Stomach smooth muscle (tissue), 2 donors: ENCODE results near the gene KCNMB1.
A peak's percentile ranks its signal among the peaks of the same experiment; 100 is the strongest.

Source experiments
- H3K27ac ChIP-seq: one replicate; pipeline ENCODE4 v1.7.0; 2013; ENCODE audit warnings: mild to moderate bottlenecking, low read length, inconsistent platforms
- H3K27me3 ChIP-seq, 2 donors: one replicate each; pipeline ENCODE4 v1.7.0; 2013; ENCODE audit warnings: low read length in 2 of 2; ENCODE audit not compliant: insufficient read depth in 2 of 2, control insufficient read depth in 1 of 2
- H3K36me3 ChIP-seq, 2 donors: one replicate each; pipeline ENCODE4 v1.7.0; 2013; ENCODE audit warnings: low read length in 2 of 2; ENCODE audit not compliant: control insufficient read depth in 2 of 2, insufficient read depth in 2 of 2
- H3K4me1 ChIP-seq: one replicate; pipeline ENCODE4 v1.7.0; 2013; ENCODE audit warnings: low read length; ENCODE audit not compliant: control insufficient read depth, insufficient read depth
- H3K4me3 ChIP-seq, 2 donors: one replicate each; pipeline ENCODE4 v1.7.0; 2013; ENCODE audit warnings: low read length in 2 of 2
- H3K9ac ChIP-seq, 2 donors: one replicate each; pipeline ENCODE4 v1.7.0; 2013; ENCODE audit warnings: low read length in 2 of 2, mild to moderate bottlenecking in 1 of 2
- H3K9me3 ChIP-seq, 2 donors: one replicate each; pipeline ENCODE4 v1.7.0; 2013; ENCODE audit warnings: low read length in 2 of 2; ENCODE audit not compliant: control insufficient read depth in 2 of 2
- donor health status: healthy.
- donor health status: Pancreatic carcinoma.

KCNMB1 gene

GRCh38 chr5:170388818-170389549, at the start of gene KCNMB1:
TSS of gene KCNMB1 (minus strand) at chr5:170389367. CDS start at chr5:170385447, 3,920 bp downstream.
- Histone ChIP-seq H3K4me3 (peak within 1 kb of the TSS; percentile 72 to 87), H3K9ac (peak within 1 kb of the TSS; percentile 88 to 99)

GRCh38 chr5:170438581-170438980, 49.4 kb upstream of the KCNMB1 start:
- Histone ChIP-seq H3K27ac (no peak overlapping the region), H3K9ac (no peak overlapping the region), H3K9me3 (no peaks in the 10 kb centered on the region), H3K36me3 (no peaks in the 10 kb centered on the region), H3K27me3 (peaks cover 0 to 6% of the 10 kb centered on the region in 2 donors), H3K4me1 (peaks cover 3% of the 10 kb centered on the region), H3K4me3 (no peak overlapping the region)

More at GRCh38 chr5:170388818-170389549, at the start of gene KCNMB1:
- Histone ChIP-seq H3K27ac (peak within 1 kb of the TSS; percentile 97), H3K4me1 (peaks cover 67% of the 10 kb centered on the region), H3K9me3 (no peaks in the 10 kb centered on the region), H3K36me3 (peaks cover 9 to 11% of the 10 kb centered on the region in 2 donors), H3K27me3 (no peaks in the 10 kb centered on the region)

GRCh38 chr5:170437621-170438375, 48.6 kb upstream of the KCNMB1 start:
- Histone ChIP-seq H3K27ac (no peak overlapping the region), H3K9ac (no peak overlapping the region), H3K4me3 (no peak overlapping the region), H3K36me3 (no peaks in the 10 kb centered on the region), H3K9me3 (no peaks in the 10 kb centered on the region), H3K4me1 (peaks cover 3% of the 10 kb centered on the region), H3K27me3 (peaks cover 0 to 8% of the 10 kb centered on the region in 2 donors)

- H3K27me3 ChIP-seq: peaks cover 4 to 12% of the 10 kb centered on the region in 2 donors
- peaks cover 3% of the 10 kb centered on the region for H3K4me1 ChIP-seq
- H3K9me3 ChIP-seq: no peaks in the 10 kb centered on the region
- no peaks in the 10 kb centered on the region for H3K36me3 ChIP-seq
- no peak overlapping the region for H3K27ac ChIP-seq
- no peak overlapping the region for H3K9ac ChIP-seq
- H3K4me3 ChIP-seq: no peak overlapping the region
These were observed 47.2 kb upstream of the KCNMB1 start for GRCh38 chr5:170436335-170436734.

- H3K4me1 ChIP-seq: peaks cover 3% of the 10 kb centered on the region
- peaks cover 15 to 21% of the 10 kb centered on the region in 2 donors for H3K27me3 ChIP-seq
- no peak overlapping the region for H3K9ac ChIP-seq
- H3K36me3 ChIP-seq: no peaks in the 10 kb centered on the region
- H3K4me3 ChIP-seq: no peak overlapping the region
- H3K27ac ChIP-seq: no peak overlapping the region
- no peaks in the 10 kb centered on the region for H3K9me3 ChIP-seq
These were observed 45.9 kb upstream of the KCNMB1 start for GRCh38 chr5:170434966-170435605.

GRCh38 chr5:170432669-170433068, 43.5 kb upstream of the KCNMB1 start:
- peaks cover 19 to 20% of the 10 kb centered on the region in 2 donors for H3K27me3 ChIP-seq
- no peak overlapping the region for H3K4me3 ChIP-seq
- no peaks in the 10 kb centered on the region for H3K9me3 ChIP-seq
- H3K27ac ChIP-seq: no peak overlapping the region
- H3K4me1 ChIP-seq: peaks cover 3% of the 10 kb centered on the region
- no peak overlapping the region for H3K9ac ChIP-seq
- no peaks in the 10 kb centered on the region for H3K36me3 ChIP-seq

GRCh38 chr5:170431571-170431970, 42.4 kb upstream of the KCNMB1 start:
- no peaks in the 10 kb centered on the region for H3K9me3 ChIP-seq
- H3K36me3 ChIP-seq: no peaks in the 10 kb centered on the region
- H3K27me3 ChIP-seq: peaks cover 19 to 20% of the 10 kb centered on the region in 2 donors
- H3K4me3 ChIP-seq: no peak overlapping the region
- no peak overlapping the region for H3K27ac ChIP-seq
- H3K9ac ChIP-seq: no peak overlapping the region
- peaks cover 5% of the 10 kb centered on the region for H3K4me1 ChIP-seq

GRCh38 chr5:170430866-170431437, 41.8 kb upstream of the KCNMB1 start:
- H3K9ac ChIP-seq: no peak overlapping the region

GRCh38 chr5:170430256-170430655, 41.1 kb upstream of the KCNMB1 start:
- Histone ChIP-seq H3K27me3 (peaks cover 17 to 20% of the 10 kb centered on the region in 2 donors), H3K9ac (no peak overlapping the region), H3K9me3 (no peaks in the 10 kb centered on the region), H3K4me3 (no peak overlapping the region), H3K36me3 (no peaks in the 10 kb centered on the region), H3K27ac (no peak overlapping the region), H3K4me1 (peaks cover 6% of the 10 kb centered on the region)

More at GRCh38 chr5:170430866-170431437, 41.8 kb upstream of the KCNMB1 start:
- H3K4me3 ChIP-seq: no peak overlapping the region
- no peak overlapping the region for H3K27ac ChIP-seq
- no peaks in the 10 kb centered on the region for H3K9me3 ChIP-seq
- peaks cover 5% of the 10 kb centered on the region for H3K4me1 ChIP-seq
- no peaks in the 10 kb centered on the region for H3K36me3 ChIP-seq
- H3K27me3 ChIP-seq: peaks cover 19 to 20% of the 10 kb centered on the region in 2 donors

GRCh38 chr5:170429014-170429413, 39.8 kb upstream of the KCNMB1 start:
- no peak overlapping the region for H3K27ac ChIP-seq
- H3K9ac ChIP-seq: no peak overlapping the region
- peaks cover 9% of the 10 kb centered on the region for H3K4me1 ChIP-seq
- H3K4me3 ChIP-seq: no peak overlapping the region
- H3K36me3 ChIP-seq: no peaks in the 10 kb centered on the region
- H3K9me3 ChIP-seq: no peaks in the 10 kb centered on the region
- peaks cover 17 to 20% of the 10 kb centered on the region in 2 donors for H3K27me3 ChIP-seq
